ENCODE results near the gene KLHDC3.
"Not testable (repeated sequence)": the region's sequence is repeated elsewhere in the genome, so short reads cannot be mapped to it uniquely, and the experiment has no call there.

KLHDC3 gene

DNA sequence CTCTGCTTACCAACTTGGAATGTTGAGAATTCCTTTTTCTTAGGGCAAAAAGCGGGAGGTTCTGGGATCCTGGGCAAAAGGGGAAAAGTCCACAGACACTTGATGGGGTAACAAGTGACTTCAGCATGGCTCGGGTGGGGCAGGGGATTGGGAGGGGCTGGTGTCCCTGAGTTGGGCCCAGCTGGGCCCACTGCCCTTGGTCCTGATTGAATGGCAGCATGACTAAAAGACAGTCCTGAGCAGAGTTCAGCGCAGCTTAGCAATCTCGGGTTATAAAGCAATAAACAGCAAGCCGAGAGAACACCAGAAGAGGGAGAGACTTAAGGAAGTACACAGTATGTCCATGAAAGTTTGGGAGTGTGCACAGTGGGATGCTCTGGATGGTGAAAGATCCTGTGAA lies 24.1 kb upstream of the KLHDC3 start:
- TF ChIP-seq, protein P1, sequence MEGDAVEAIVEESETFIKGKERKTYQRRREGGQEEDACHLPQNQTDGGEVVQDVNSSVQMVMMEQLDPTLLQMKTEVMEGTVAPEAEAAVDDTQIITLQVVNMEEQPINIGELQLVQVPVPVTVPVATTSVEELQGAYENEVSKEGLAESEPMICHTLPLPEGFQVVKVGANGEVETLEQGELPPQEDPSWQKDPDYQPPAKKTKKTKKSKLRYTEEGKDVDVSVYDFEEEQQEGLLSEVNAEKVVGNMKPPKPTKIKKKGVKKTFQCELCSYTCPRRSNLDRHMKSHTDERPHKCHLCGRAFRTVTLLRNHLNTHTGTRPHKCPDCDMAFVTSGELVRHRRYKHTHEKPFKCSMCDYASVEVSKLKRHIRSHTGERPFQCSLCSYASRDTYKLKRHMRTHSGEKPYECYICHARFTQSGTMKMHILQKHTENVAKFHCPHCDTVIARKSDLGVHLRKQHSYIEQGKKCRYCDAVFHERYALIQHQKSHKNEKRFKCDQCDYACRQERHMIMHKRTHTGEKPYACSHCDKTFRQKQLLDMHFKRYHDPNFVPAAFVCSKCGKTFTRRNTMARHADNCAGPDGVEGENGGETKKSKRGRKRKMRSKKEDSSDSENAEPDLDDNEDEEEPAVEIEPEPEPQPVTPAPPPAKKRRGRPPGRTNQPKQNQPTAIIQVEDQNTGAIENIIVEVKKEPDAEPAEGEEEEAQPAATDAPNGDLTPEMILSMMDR (conservative IDR thresholded peaks at IDR 0.05) = no peak
- no peak overlapping the region for H3K27ac ChIP-seq

DNA sequence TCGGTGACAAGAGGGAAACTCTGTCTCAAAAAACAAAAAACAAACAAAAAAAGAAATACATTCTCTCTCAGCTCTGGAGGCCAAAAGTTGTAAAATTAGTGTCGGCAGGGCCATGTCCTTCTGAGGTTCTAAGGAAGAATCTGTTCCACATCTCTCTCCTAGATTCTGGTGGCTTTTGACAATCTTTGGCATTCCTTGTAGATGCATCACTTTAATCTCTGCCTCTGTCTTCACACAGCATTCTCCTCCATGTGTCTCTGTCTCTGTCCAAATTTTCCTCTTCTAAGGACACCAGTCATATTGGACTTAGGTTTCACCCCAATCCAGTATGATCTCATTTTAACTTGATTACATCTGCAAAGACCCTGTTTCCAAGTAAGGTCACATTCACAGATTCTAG lies 20.6 kb upstream of the KLHDC3 start:
- TF ChIP-seq, protein P1 (conservative IDR thresholded peaks at IDR 0.05) = no peak
- no peak overlapping the region for H3K27ac ChIP-seq

DNA sequence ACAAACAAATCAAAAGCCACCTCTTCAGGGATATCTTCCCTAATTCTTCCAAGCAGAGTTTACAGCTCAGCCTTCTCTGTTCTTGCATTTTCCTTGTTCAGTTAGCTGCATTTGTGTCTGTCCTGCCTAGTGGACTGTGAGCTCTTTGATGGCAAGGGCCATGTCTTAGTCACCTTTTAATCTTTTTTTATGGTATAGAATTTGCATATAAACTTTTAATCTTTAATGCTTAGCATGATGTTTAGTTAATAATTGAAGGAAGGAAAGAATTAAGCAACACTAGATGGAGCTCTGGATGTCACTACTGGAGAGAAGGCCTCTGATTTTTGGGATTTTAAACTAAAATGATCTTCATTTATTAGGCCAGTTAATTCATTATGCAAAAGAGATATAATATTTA lies 17.5 kb upstream of the KLHDC3 start:
- TF ChIP-seq, protein P1 (conservative IDR thresholded peaks at IDR 0.05) = peak; percentile 46
- peak overlapping the region; percentile 31 for H3K27ac ChIP-seq

DNA sequence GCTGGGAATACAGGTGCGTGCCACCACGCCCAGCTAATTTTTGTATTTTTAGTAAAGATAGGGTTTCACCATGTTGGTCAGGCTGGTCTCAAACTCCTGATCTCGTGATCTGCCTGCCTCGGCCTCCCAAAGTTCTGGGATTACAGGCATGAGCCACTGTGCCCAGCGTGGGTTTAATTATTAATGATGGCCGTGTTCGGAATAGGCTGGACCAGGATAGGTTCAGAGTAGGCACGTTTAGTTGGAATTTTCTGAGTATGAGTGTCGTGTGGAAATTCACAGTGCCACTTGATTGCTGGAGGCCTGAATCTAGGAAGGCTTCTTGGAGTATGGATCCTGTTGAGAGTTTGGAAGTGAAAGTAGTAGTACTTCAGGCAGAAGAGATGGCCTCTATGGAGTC lies 15.8 kb upstream of the KLHDC3 start:
- H3K27ac ChIP-seq = not testable (repeated sequence)

DNA sequence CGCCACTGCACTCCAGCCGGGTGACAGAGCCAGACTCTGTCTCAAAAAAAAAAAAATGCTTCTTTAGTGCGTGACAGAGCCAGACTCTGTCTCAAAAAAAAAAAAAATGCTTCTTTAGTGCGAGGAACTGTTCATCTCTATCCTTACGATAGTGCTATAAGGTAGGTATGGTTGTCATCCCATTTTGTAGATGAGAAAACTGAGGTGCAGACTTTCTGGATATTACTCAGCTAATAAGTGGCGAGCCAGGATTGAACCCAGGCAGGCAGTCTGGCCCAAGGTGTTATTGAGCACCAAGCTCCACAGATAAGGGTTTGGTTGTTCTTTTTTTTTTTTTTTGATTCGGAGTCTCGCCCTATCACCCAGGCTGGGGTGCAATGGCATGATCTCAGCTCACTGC lies 12.2 kb upstream of the KLHDC3 start:
- H3K27ac ChIP-seq = no peak overlapping the region
- TF ChIP-seq, protein P1 (conservative IDR thresholded peaks at IDR 0.05) = no peak

DNA sequence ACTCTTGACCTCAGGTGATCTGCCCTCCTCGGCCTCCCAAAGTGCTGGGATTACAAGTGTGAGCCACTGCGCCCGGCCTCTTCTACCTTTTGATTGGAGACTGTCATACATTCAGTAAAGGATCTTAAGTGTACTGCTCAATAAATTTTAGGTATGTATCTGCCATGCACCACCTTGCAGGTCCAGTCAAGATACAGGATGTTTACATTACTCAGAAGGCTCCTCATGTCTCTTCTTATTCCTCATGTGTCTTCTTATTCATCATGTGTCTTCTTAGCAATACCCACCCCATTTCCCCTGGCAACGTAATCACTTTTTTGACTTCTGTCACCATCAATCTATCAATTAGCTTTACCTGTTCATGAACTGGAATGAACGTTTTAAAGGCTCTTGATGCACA lies 8.2 kb upstream of the KLHDC3 start:
- H3K27ac ChIP-seq = no peak overlapping the region
- TF ChIP-seq, protein P1 (conservative IDR thresholded peaks at IDR 0.05) = no peak

DNA sequence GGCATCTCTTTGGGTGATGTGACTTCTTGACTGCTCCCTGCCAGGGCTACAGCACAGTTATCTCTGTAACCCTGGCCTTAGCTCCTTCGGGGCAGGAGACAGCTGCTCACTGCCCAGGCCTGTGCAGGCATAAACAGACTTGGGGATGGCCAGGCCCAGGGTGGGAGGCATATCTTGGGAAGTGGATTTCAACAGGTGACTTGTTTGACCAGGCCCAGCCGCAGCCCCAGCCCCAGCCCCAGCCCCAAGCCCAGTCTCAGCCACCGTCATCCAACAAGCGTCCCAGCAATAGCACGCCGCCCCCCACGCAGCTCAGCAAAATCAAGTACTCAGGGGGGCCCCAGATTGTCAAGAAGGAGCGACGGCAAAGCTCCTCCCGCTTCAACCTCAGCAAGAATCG lies 7.8 kb upstream of the KLHDC3 start:
- TF ChIP-seq, protein P1 (conservative IDR thresholded peaks at IDR 0.05) = no peak
- no peak overlapping the region for H3K27ac ChIP-seq

DNA sequence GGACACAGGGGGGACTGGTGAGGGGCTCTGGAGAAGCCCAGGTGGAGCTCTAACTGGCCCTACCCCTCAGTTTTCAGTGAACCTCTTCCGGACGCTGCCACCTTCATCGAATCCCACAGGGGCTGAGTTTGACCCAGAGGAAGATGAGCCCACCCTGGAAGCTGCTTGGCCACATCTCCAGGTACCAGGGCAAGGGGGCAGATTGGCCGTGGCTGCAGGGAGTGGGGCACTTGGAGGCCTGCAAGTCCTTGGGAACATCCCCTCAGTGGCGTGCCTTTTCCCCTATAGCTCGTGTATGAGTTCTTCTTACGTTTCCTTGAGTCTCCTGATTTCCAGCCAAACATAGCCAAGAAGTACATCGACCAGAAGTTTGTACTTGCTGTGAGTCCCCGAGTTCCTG lies 6.9 kb upstream of the KLHDC3 start:
- no peak overlapping the region for H3K27ac ChIP-seq
- TF ChIP-seq, protein P1 (conservative IDR thresholded peaks at IDR 0.05) = no peak
